HUES48 (cell line): ENCODE results near the gene NPR3.

Experiments used
- H3K27ac ChIP-seq: one replicate; pipeline ENCODE4 v1.7.0; 2013; ENCODE audit warnings: low read depth, low read length, inconsistent platforms
- H3K27me3 ChIP-seq: 2 replicates; pipeline ENCODE4 v1.6.1; 2013; ENCODE audit warnings: mild to moderate bottlenecking, low read length; ENCODE audit not compliant: control insufficient read depth, insufficient read depth
- H3K36me3 ChIP-seq: 2 replicates; pipeline ENCODE4 v1.6.1; 2013; ENCODE audit warnings: low read length; ENCODE audit not compliant: control insufficient read depth, insufficient read depth
- H3K4me1 ChIP-seq: 2 replicates; pipeline ENCODE4 v1.6.1; 2013; ENCODE audit warnings: mild to moderate bottlenecking, low read length; ENCODE audit not compliant: control insufficient read depth, insufficient read depth
- H3K4me3 ChIP-seq: 2 replicates; pipeline ENCODE4 v1.5.1; 2013; ENCODE audit warnings: mild to moderate bottlenecking, low read depth, low read length
- H3K9ac ChIP-seq: 2 replicates; pipeline ENCODE4 v1.6.1; 2013; ENCODE audit warnings: mild to moderate bottlenecking, low read depth, low read length, moderate library complexity
- H3K9me3 ChIP-seq: 2 replicates; pipeline ENCODE4 v1.6.1; 2013; ENCODE audit warnings: low read length; ENCODE audit not compliant: control insufficient read depth, insufficient read depth

NPR3 gene, protein sequence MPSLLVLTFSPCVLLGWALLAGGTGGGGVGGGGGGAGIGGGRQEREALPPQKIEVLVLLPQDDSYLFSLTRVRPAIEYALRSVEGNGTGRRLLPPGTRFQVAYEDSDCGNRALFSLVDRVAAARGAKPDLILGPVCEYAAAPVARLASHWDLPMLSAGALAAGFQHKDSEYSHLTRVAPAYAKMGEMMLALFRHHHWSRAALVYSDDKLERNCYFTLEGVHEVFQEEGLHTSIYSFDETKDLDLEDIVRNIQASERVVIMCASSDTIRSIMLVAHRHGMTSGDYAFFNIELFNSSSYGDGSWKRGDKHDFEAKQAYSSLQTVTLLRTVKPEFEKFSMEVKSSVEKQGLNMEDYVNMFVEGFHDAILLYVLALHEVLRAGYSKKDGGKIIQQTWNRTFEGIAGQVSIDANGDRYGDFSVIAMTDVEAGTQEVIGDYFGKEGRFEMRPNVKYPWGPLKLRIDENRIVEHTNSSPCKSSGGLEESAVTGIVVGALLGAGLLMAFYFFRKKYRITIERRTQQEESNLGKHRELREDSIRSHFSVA

GRCh38 chr5:32710550-32711361, at the start of gene NPR3:
TSS of gene NPR3 (plus strand) at chr5:32711321. CDS start at chr5:32711777, 456 bp downstream.
- H3K27me3 ChIP-seq: peaks cover 83% of the 10 kb centered on the region
- H3K4me1 ChIP-seq: peaks cover 36% of the 10 kb centered on the region
- no peak within 1 kb of the TSS for H3K9ac ChIP-seq
- H3K9me3 ChIP-seq: no peaks in the 10 kb centered on the region
- H3K4me3 ChIP-seq: peak within 1 kb of the TSS; percentile 72
- no peaks in the 10 kb centered on the region for H3K36me3 ChIP-seq
- H3K27ac ChIP-seq: no peak within 1 kb of the TSS

GRCh38 chr5:32664523-32664922, 46.6 kb upstream of the NPR3 start:
- H3K27ac ChIP-seq: no peak overlapping the region
- H3K4me1 ChIP-seq: no peaks in the 10 kb centered on the region
- H3K9me3 ChIP-seq: peaks cover 36% of the 10 kb centered on the region
- no peak overlapping the region for H3K4me3 ChIP-seq
- H3K27me3 ChIP-seq: no peaks in the 10 kb centered on the region
- H3K36me3 ChIP-seq: no peaks in the 10 kb centered on the region
- H3K9ac ChIP-seq: no peak overlapping the region

GRCh38 chr5:32668552-32668951, 42.6 kb upstream of the NPR3 start:
- Histone ChIP-seq H3K36me3 (no peaks in the 10 kb centered on the region), H3K9ac (no peak overlapping the region), H3K27me3 (no peaks in the 10 kb centered on the region), H3K9me3 (peaks cover 49% of the 10 kb centered on the region), H3K27ac (no peak overlapping the region), H3K4me1 (no peaks in the 10 kb centered on the region), H3K4me3 (no peak overlapping the region)

GRCh38 chr5:32673272-32673671, 37.8 kb upstream of the NPR3 start:
- Histone ChIP-seq H3K9me3 (peaks cover 25% of the 10 kb centered on the region), H3K4me1 (no peaks in the 10 kb centered on the region), H3K27ac (no peak overlapping the region)

GRCh38 chr5:32677023-32677422, 34.1 kb upstream of the NPR3 start:
- peaks cover 7% of the 10 kb centered on the region; the same call in 1 of the 2 replicates for H3K4me1 ChIP-seq
- H3K27me3 ChIP-seq: no peaks in the 10 kb centered on the region
- H3K9me3 ChIP-seq: peaks cover 9% of the 10 kb centered on the region
- no peak overlapping the region for H3K4me3 ChIP-seq
- H3K27ac ChIP-seq: no peak overlapping the region
- no peak overlapping the region for H3K9ac ChIP-seq
- no peaks in the 10 kb centered on the region for H3K36me3 ChIP-seq

More at GRCh38 chr5:32673272-32673671, 37.8 kb upstream of the NPR3 start:
- Histone ChIP-seq H3K9ac (no peak overlapping the region), H3K36me3 (no peaks in the 10 kb centered on the region), H3K4me3 (no peak overlapping the region), H3K27me3 (no peaks in the 10 kb centered on the region)

- no peak overlapping the region for H3K9ac ChIP-seq
- peaks cover 5% of the 10 kb centered on the region; the same call in 1 of the 2 replicates for H3K9me3 ChIP-seq
- no peak overlapping the region for H3K27ac ChIP-seq
- no peaks in the 10 kb centered on the region for H3K36me3 ChIP-seq
- peaks cover 7% of the 10 kb centered on the region; the same call in 1 of the 2 replicates for H3K4me1 ChIP-seq
- no peak overlapping the region for H3K4me3 ChIP-seq
- H3K27me3 ChIP-seq: no peaks in the 10 kb centered on the region
Observed at GRCh38 chr5:32678472-32678871, 32.6 kb upstream of the NPR3 start.

GRCh38 chr5:32679218-32679617, 31.9 kb upstream of the NPR3 start:
- H3K9me3 ChIP-seq: peaks cover 12% of the 10 kb centered on the region; the same call in 1 of the 2 replicates
- no peaks in the 10 kb centered on the region for H3K27me3 ChIP-seq
- H3K4me1 ChIP-seq: peaks cover 7% of the 10 kb centered on the region; the same call in 1 of the 2 replicates
- no peaks in the 10 kb centered on the region for H3K36me3 ChIP-seq
- H3K4me3 ChIP-seq: no peak overlapping the region
- no peak overlapping the region for H3K27ac ChIP-seq
- H3K9ac ChIP-seq: no peak overlapping the region

DNA sequence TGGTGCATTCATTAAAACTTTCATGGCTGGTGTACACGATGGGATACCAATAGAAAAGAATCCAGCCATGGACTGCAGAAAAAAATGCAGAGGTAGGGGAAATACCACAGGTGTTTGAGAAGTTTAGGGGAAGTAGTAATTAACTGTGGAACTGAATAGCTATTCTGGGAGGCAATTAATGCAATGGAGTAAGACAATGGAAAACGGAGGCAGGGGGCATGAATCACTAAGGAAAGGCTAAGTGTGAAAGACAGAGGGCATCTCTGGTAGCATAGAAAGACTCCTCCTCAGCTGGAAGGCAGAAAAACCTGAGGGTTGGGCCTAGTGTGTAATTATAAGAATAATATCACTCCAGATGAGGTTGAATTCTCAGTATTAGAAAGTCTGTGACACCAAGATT, 30.9 kb upstream of the NPR3 start:
- Histone ChIP-seq H3K9ac (no peak overlapping the region), H3K4me1 (peaks cover 7% of the 10 kb centered on the region; the same call in 1 of the 2 replicates), H3K27ac (no peak overlapping the region), H3K9me3 (peaks cover 21% of the 10 kb centered on the region), H3K36me3 (no peaks in the 10 kb centered on the region), H3K4me3 (no peak overlapping the region), H3K27me3 (no peaks in the 10 kb centered on the region)

DNA sequence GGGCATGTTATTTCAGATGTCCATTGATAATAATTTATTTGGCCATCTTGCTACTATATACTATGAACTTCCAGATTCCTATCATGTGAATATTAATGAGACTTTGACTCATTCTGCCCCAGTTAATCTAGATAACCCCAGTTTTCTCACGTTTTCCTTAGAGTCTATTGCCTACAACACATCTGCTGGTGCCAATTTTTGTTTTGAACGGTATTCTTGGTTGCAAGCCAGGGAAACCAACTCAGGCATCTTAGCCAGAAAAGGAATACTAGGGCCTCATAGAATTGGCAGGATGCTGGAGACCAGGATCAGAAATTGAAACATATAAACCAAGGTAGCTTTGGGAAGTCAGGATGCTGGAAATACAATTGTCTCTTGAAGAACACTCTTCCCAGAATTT, 28.0 kb upstream of the NPR3 start:
- Histone ChIP-seq H3K36me3 (no peaks in the 10 kb centered on the region), H3K27me3 (no peaks in the 10 kb centered on the region), H3K9ac (no peak overlapping the region), H3K9me3 (peaks cover 26% of the 10 kb centered on the region), H3K4me1 (peaks cover 7% of the 10 kb centered on the region; the same call in 1 of the 2 replicates), H3K27ac (no peak overlapping the region), H3K4me3 (no peak overlapping the region)

DNA sequence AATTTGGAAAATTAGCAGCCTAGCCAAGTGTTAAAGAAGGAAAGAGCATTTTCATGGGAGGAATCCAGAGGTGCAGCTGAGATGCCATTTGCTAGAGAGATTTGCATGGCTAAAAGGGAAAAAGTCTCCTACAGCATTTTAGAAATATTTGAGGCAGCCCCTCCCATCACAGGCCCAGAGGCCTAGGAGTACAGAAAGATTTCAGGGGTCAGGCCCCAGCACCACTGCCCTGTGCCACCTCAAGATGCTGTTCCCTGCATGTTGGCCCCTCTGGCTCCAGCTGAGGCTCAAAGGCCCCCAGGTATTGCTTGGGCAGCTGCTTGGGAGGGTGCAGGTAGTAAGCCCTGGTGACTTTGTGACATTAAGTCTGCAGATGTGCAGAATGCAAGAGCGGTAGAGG, 26.9 kb upstream of the NPR3 start:
- no peak overlapping the region for H3K27ac ChIP-seq
- H3K27me3 ChIP-seq: no peaks in the 10 kb centered on the region
- H3K9me3 ChIP-seq: peaks cover 26% of the 10 kb centered on the region
- H3K9ac ChIP-seq: no peak overlapping the region
- H3K4me1 ChIP-seq: peaks cover 7% of the 10 kb centered on the region; the same call in 1 of the 2 replicates
- peak overlapping the region; percentile 4; the same call in 1 of the 2 replicates for H3K4me3 ChIP-seq
- H3K36me3 ChIP-seq: no peaks in the 10 kb centered on the region
